Activated naive CD4-positive, alpha-beta T cell treated with anti-CD3 and anti-CD28 coated beads, Interleukin-2, amount 50 U/mL, for 16 hours (primary cell): ENCODE data around the gene SLC17A4.

Experiments used
- DNase-seq: peaks from one replicate; pipeline ENCODE4 v3.0.0-alpha.2; 2020

SLC17A4 gene

GRCh38 chr6:25749837-25750236 lies 4.7 kb upstream of the SLC17A4 start:
- no peak for DNase-seq

- no peak for DNase-seq
Measured at GRCh38 chr6:25750906-25751305, 3.6 kb upstream of the SLC17A4 start.

GRCh38 chr6:25753079-25753478 lies 1.5 kb upstream of the SLC17A4 start:
- no peak for DNase-seq

- DNase-seq: no peak
Measured at GRCh38 chr6:25755483-25755882, 941 bp downstream of the SLC17A4 start.

GRCh38 chr6:25756382-25757363 lies 2.1 kb downstream of the SLC17A4 start:
- DNase-seq: no peak

GRCh38 chr6:25757936-25758642 lies 3.5 kb downstream of the SLC17A4 start:
- no peak for DNase-seq

- no peak for DNase-seq
Measured at GRCh38 chr6:25764611-25765010, 10.1 kb downstream of the SLC17A4 start.

GRCh38 chr6:25768566-25768965 lies 14.0 kb downstream of the SLC17A4 start:
- no peak for DNase-seq

GRCh38 chr6:25769983-25770382 lies 15.4 kb downstream of the SLC17A4 start:
- no peak for DNase-seq

- DNase-seq: no peak
Measured at GRCh38 chr6:25774120-25774715, 19.7 kb downstream of the SLC17A4 start.

- no peak for DNase-seq
Measured at GRCh38 chr6:25777031-25777430, 22.5 kb downstream of the SLC17A4 start.

- DNase-seq: no peak
Measured at GRCh38 chr6:25777856-25778649, 23.5 kb downstream of the SLC17A4 start.

GRCh38 chr6:25781134-25781533 lies 26.6 kb downstream of the SLC17A4 start:
- no peak for DNase-seq

GRCh38 chr6:25787428-25787827 lies 32.9 kb downstream of the SLC17A4 start:
- no peak for DNase-seq

- DNase-seq: peak; percentile 31
Measured at GRCh38 chr6:25788305-25788922, 33.9 kb downstream of the SLC17A4 start.

GRCh38 chr6:25789475-25789874 lies 34.9 kb downstream of the SLC17A4 start:
- DNase-seq: no peak

GRCh38 chr6:25792016-25792415 lies 37.5 kb downstream of the SLC17A4 start:
- no peak for DNase-seq

- no peak for DNase-seq
Measured at GRCh38 chr6:25793970-25794369, 39.4 kb downstream of the SLC17A4 start.

- no peak for DNase-seq
Measured at GRCh38 chr6:25794784-25795183, 40.2 kb downstream of the SLC17A4 start.

GRCh38 chr6:25801436-25801835 lies 46.9 kb downstream of the SLC17A4 start:
- DNase-seq: no peak

- no peak for DNase-seq
Measured at GRCh38 chr6:25804804-25805203, 50.3 kb downstream of the SLC17A4 start.

GRCh38 chr6:25815194-25815593 lies 60.7 kb downstream of the SLC17A4 start:
- DNase-seq: no peak
